Measurements from ENCODE around the gene GRIN2C. TPM values are rescaled to one million over a fixed set of nuclear protein-coding genes. Genes with fewer than 3 reads are reported as not detected.
A peak's percentile ranks its signal among the peaks of the same experiment; 100 is the strongest.

GRIN2C gene
- polyA plus RNA-seq, 3 donors from 2014 or later = 0.66 TPM; not detected in 2

GRCh38 chr17:74853669-74854068, 6.0 kb downstream of the GRIN2C start:
- H3K9me3 Mint-ChIP-seq = no peaks in the 10 kb centered on the region
- H3K27ac Mint-ChIP-seq = no peak overlapping the region
- H3K4me1 Mint-ChIP-seq = peaks cover 8 to 11% of the 10 kb centered on the region in 2 donors
- no peaks in the 10 kb centered on the region for H3K36me3 Mint-ChIP-seq
- H3K27me3 Mint-ChIP-seq (ENCODE audit: low read depth in 3 of 3) = peaks cover 20 to 45% (median 37%) of the 10 kb centered on the region in 3 donors
- peak overlapping the region in 1 of 5 donors; percentile 2 for H3K4me3 Mint-ChIP-seq
- DNase-seq = no peak

- H3K4me3 Mint-ChIP-seq = peak overlapping the region in 1 of 5 donors; percentile 2
- H3K4me1 Mint-ChIP-seq = peaks cover 7 to 11% of the 10 kb centered on the region in 2 donors
- no peak for DNase-seq
- no peaks in the 10 kb centered on the region for H3K36me3 Mint-ChIP-seq
- H3K27ac Mint-ChIP-seq = no peak overlapping the region
- no peaks in the 10 kb centered on the region for H3K9me3 Mint-ChIP-seq
- H3K27me3 Mint-ChIP-seq (ENCODE audit: low read depth in 3 of 3) = peaks cover 18 to 43% (median 34%) of the 10 kb centered on the region in 3 donors
Observed at GRCh38 chr17:74853048-74853397, 6.7 kb downstream of the GRIN2C start.

GRCh38 chr17:74852237-74853047, 7.2 kb downstream of the GRIN2C start:
- Mint-ChIP-seq H3K27ac (no peak overlapping the region), H3K9me3 (no peaks in the 10 kb centered on the region), H3K4me1 (peaks cover 7 to 11% of the 10 kb centered on the region in 2 donors), H3K36me3 (no peaks in the 10 kb centered on the region), H3K27me3 (ENCODE audit: low read depth in 3 of 3) (peaks cover 15 to 37% (median 31%) of the 10 kb centered on the region in 3 donors), H3K4me3 (peak overlapping the region in 2 of 5 donors; percentile 35 to 67)
- DNase-seq = peak in 1 of 3 donors; percentile 9

- H3K9me3 Mint-ChIP-seq = no peaks in the 10 kb centered on the region
- no peaks in the 10 kb centered on the region for H3K36me3 Mint-ChIP-seq
- peaks cover 14 to 32% (median 27%) of the 10 kb centered on the region in 3 donors for H3K27me3 Mint-ChIP-seq (ENCODE audit: low read depth in 3 of 3)
- peaks cover 7 to 11% of the 10 kb centered on the region in 2 donors for H3K4me1 Mint-ChIP-seq
- H3K4me3 Mint-ChIP-seq = no peak overlapping the region
- H3K27ac Mint-ChIP-seq = no peak overlapping the region
- no peak for DNase-seq
Observed at GRCh38 chr17:74851612-74852236, 8.0 kb downstream of the GRIN2C start.

DNA sequence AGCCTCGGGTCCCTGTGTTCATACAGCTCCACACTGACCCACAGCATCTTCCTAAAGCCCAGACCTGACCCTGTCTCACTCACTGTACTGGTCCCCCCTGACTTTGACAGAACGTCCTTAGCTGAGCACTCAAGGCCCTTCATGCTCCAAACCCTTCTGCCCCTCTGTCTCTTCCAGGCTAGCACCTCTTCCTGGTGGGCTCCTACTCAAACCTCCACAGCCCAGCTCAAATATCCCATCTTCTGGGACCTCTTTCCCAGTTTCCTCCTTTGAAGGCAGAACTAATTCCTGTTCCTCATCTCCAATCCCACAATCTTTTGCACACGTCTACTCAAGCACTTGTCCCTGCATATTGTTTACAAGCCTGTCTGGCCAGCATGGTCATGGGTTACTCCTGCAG, 8.8 kb downstream of the GRIN2C start:
- no peak for DNase-seq
- Mint-ChIP-seq H3K4me3 (no peak overlapping the region), H3K36me3 (no peaks in the 10 kb centered on the region), H3K27ac (no peak overlapping the region), H3K9me3 (no peaks in the 10 kb centered on the region), H3K27me3 (ENCODE audit: low read depth in 3 of 3) (peaks cover 13 to 25% (median 24%) of the 10 kb centered on the region in 3 donors), H3K4me1 (peaks cover 7 to 11% of the 10 kb centered on the region in 2 donors)

DNA sequence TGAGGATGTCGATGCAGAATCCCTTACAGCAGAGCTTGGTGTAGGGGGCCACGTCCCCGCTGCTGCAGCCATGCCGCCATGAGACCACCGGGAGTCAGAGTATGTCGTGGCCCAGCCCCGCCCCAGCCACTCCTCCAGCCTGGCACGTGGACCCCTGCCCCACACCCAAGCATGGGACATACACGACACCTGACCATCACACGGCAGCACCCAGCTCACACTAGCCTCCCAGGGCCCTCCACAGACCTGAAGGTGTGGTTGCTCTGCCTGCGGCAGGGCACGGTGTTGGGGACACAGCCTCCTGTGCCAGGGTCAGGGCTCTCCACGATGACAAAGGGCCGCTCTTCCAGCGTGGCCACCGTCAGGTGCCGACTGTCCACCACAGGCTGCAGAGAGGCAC, 9.4 kb downstream of the GRIN2C start:
- no peaks in the 10 kb centered on the region for H3K9me3 Mint-ChIP-seq
- peaks cover 7 to 11% of the 10 kb centered on the region in 2 donors for H3K4me1 Mint-ChIP-seq
- H3K27me3 Mint-ChIP-seq (ENCODE audit: low read depth in 3 of 3) = peaks cover 11 to 24% (median 20%) of the 10 kb centered on the region in 3 donors
- no peak overlapping the region for H3K4me3 Mint-ChIP-seq
- no peak overlapping the region for H3K27ac Mint-ChIP-seq
- no peak for DNase-seq
- H3K36me3 Mint-ChIP-seq = no peaks in the 10 kb centered on the region

GRCh38 chr17:74848656-74849399, 10.9 kb downstream of the GRIN2C start:
- no peak overlapping the region for H3K4me3 Mint-ChIP-seq
- peaks cover 0 to 3% (median 0%) of the 10 kb centered on the region in 3 donors for H3K36me3 Mint-ChIP-seq
- peaks cover 7 to 11% of the 10 kb centered on the region in 2 donors for H3K4me1 Mint-ChIP-seq
- no peak overlapping the region for H3K27ac Mint-ChIP-seq
- DNase-seq = no peak
- peaks cover 11 to 18% (median 13%) of the 10 kb centered on the region in 3 donors for H3K27me3 Mint-ChIP-seq (ENCODE audit: low read depth in 3 of 3)
- no peaks in the 10 kb centered on the region for H3K9me3 Mint-ChIP-seq

GRCh38 chr17:74846621-74847020, 13.1 kb downstream of the GRIN2C start:
- no peak for DNase-seq
- H3K4me1 Mint-ChIP-seq = peaks cover 5 to 11% of the 10 kb centered on the region in 2 donors
- H3K9me3 Mint-ChIP-seq = no peaks in the 10 kb centered on the region
- no peak overlapping the region for H3K4me3 Mint-ChIP-seq
- H3K27ac Mint-ChIP-seq = no peak overlapping the region
- H3K27me3 Mint-ChIP-seq (ENCODE audit: low read depth in 3 of 3) = peaks cover 3 to 10% (median 5%) of the 10 kb centered on the region in 3 donors
- peaks cover 0 to 3% (median 0%) of the 10 kb centered on the region in 3 donors for H3K36me3 Mint-ChIP-seq

- peak overlapping the region in 2 of 5 donors; percentile 21 to 55 for H3K4me3 Mint-ChIP-seq
Observed at GRCh38 chr17:74843352-74843627, 16.4 kb downstream of the GRIN2C start.

DNA sequence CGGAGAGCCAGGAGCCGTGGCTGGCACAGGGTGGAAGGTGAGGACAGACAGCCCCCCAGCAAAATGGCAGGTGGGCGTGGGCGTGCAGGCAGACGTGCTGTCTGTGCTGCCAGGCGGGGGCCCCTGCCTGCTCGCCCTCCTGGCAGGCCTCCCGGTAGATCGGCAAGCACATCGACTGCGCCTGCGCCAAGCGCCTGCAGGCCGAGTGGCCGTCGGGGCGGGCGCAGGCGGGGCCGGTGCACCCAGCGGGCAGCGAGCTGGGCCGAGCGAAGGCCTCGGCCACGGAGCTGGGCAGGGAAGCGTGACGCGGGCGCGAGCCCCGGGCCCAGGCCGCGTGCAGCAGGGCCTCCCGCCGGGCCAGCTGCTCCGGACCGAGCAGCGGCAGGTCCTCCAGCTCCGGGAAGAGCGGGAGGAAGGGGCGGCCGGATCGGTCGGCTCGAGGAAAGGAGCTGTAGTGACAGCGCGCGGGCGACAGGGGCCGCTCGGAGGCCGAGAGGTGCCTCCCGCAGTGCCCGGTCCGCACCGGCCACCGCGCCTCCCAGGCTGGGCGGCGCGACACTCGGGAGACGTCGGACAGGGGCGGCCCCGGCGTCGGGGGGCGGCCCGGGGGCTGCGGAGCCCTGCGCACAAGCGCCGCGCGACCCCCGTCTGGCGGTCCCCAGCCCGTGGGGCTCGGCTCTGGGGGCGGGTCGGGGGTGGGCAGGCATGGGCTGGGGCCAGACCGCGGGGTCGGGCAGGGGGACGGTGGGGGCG, 16.9 kb downstream of the GRIN2C start:
- Mint-ChIP-seq H3K36me3 (peaks cover 3 to 12% (median 11%) of the 10 kb centered on the region in 3 donors), H3K27ac (no peak overlapping the region), H3K4me3 (no peak overlapping the region), H3K9me3 (no peaks in the 10 kb centered on the region), H3K4me1 (peaks cover 21 to 22% of the 10 kb centered on the region in 2 donors), H3K27me3 (ENCODE audit: low read depth in 3 of 3) (peaks cover 3 to 6% (median 6%) of the 10 kb centered on the region in 3 donors)
- peak in 1 of 3 donors; percentile 16 for DNase-seq

More at GRCh38 chr17:74843352-74843627, 16.4 kb downstream of the GRIN2C start:
- Mint-ChIP-seq H3K4me1 (peaks cover 21 to 22% of the 10 kb centered on the region in 2 donors), H3K27ac (no peak overlapping the region), H3K36me3 (peaks cover 3 to 9% (median 8%) of the 10 kb centered on the region in 3 donors), H3K9me3 (no peaks in the 10 kb centered on the region), H3K27me3 (ENCODE audit: low read depth in 3 of 3) (peaks cover 5 to 6% (median 5%) of the 10 kb centered on the region in 3 donors)
- no peak for DNase-seq

- peak overlapping the region in 1 of 6 donors; percentile 24 for H3K27ac Mint-ChIP-seq
- H3K4me3 Mint-ChIP-seq = peak overlapping the region in 4 of 5 donors; percentile 24 to 48 (median 44)
- no peaks in the 10 kb centered on the region for H3K9me3 Mint-ChIP-seq
- peaks cover 3 to 7% (median 6%) of the 10 kb centered on the region in 3 donors for H3K27me3 Mint-ChIP-seq (ENCODE audit: low read depth in 3 of 3)
- peaks cover 3 to 12% (median 11%) of the 10 kb centered on the region in 3 donors for H3K36me3 Mint-ChIP-seq
- no peak for DNase-seq
- peaks cover 21 to 22% of the 10 kb centered on the region in 2 donors for H3K4me1 Mint-ChIP-seq
Observed at GRCh38 chr17:74842146-74842598, 17.5 kb downstream of the GRIN2C start.

DNA sequence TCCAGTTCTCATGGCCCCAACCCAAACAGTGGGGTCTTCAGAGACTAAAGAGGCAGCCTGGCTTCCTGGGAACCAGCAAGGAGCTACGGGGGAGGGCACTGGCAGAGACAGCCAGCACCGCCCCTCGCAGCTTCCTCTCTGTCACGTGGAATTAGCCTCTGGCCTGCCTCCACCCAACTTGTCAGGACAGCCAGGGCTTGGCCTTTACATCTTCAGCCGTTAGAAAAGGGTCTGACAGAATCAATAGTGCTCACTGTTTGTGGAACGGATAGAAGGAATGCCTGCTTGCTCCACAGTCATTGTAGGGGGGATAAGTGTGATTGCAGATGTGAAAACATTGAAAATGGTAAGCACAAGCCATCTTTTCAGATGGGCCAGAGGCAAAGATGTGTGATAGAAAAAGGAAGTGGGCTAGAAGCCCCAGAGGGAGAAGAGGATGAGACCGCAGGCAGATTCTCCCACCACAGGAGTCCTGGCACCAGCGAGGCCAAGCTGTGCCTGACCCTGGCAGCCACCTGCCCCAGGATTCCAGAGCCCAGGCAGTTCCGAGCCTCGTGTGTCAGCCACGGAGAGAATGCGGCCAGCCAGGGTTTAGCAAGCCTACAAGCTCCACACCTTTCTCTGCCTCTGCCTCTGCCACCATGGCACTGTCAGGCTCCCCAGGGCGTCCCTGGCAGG, 18.6 kb downstream of the GRIN2C start:
- H3K27ac Mint-ChIP-seq = peak overlapping the region in 2 of 6 donors; percentile 19 to 82

More for the DNA sequence above, 18.6 kb downstream of the GRIN2C start:
- H3K9me3 Mint-ChIP-seq = no peaks in the 10 kb centered on the region
- peaks cover 21 to 22% of the 10 kb centered on the region in 2 donors for H3K4me1 Mint-ChIP-seq
- peak overlapping the region; percentile 1 to 53 (median 26) for H3K4me3 Mint-ChIP-seq
- peaks cover 3 to 7% (median 6%) of the 10 kb centered on the region in 3 donors for H3K27me3 Mint-ChIP-seq (ENCODE audit: low read depth in 3 of 3)
- DNase-seq = no peak
- peaks cover 3 to 19% (median 16%) of the 10 kb centered on the region in 3 donors for H3K36me3 Mint-ChIP-seq
